GM19043 (cell line): ENCODE data around the gene GTF2H1.

Experiments
- ATAC-seq: cut with Tn5 transposase; IDR thresholded peaks from one replicate; pipeline ENCODE4 v1.9.1; 2021; ENCODE audit warnings: low read depth; ENCODE audit not compliant: unreplicated experiment

GTF2H1 gene

GRCh38 chr11:18321969-18322711 lies at the start of gene GTF2H1, which contains the start of gene HPS5:
GTF2H1 (plus strand) TSS chr11:18322567; CDS start chr11:18333075, 10,508 bp downstream.
HPS5 (minus strand) TSS chr11:18322140; CDS start chr11:18317858, 4,282 bp downstream.
- peak; percentile 79 for ATAC-seq

GRCh38 chr11:18277565-18278271 lies 44.6 kb upstream of the GTF2H1 start:
- no peak for ATAC-seq

GRCh38 chr11:18280438-18281045 lies 41.8 kb upstream of the GTF2H1 start:
- ATAC-seq: peak; percentile 81

DNA sequence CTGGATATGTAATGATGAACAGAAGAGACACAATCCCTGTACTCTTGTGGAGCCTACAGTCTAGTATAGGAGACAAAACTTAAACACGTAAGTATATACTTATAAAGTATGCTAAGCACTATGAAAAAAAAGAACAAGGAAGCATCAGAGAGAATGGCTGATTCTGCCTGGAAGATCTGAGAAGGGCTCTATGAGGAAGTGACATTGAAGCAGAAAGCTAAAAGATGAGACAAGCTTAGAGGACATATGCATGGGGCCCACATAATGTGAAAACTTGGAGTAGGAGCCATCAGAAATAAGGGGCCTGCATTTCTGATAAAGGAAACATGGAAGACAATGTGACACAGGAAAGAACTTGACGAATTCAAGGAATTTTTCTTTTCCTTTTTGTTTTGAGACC lies 39.7 kb upstream of the GTF2H1 start:
- no peak for ATAC-seq

DNA sequence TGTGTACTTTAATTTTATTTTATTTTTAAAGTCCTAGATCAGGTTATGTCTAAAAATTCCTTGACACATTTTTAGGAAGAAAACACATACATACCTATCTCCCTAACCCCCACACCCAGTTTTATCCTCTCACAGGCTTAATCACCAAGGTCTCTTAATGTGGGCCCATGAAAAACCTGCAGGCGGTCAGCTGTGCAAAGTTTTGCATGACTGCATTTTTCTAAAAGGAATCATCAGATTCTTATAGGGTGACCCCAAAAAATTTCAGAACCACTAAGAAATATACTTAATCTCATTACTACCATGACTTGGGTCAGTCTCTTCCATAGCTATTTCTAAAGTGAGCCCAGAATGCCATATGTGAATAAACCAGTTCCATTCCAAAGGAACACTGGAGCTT lies 36.5 kb upstream of the GTF2H1 start:
- ATAC-seq: no peak

DNA sequence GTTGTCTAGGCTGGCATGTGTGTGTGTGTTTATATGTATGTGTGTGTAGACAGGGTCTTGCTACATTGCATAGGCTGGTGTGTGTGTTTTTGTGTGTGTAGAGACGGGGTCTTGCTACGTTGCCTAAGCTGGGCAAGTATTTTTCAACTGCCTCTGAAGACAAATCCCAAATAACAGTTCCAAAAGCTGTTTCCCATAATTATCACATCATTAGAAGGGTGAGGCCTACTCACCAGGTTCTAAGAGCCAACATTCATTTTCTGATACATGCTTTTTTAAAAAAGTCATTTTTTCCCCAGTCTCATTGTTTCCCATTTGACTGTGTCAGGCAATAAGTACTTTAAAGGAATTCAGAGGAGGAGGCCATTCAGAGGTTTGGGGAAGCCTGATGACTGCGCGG lies 33.5 kb upstream of the GTF2H1 start:
- ATAC-seq: no peak

DNA sequence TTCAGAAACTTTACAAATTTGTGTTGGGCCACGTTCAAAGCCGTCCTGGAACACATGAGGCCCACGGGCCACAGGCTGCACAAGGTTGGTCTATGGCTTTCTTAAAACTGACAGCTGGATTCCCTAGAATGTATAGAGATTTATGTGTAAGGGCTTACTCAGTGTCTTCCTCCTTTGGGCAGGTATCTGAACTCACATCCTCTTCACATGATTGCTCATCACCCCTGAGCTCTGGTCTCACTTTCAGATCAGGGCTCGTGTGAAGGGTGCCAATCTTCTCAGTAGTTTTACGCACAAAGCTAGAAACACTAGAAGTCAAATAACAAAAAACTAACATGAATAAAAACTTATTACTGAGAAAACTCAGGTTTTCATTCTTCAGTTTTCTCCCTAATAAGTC lies 27.5 kb upstream of the GTF2H1 start:
- peak; percentile 85 for ATAC-seq

- ATAC-seq: no peak
These were observed 27.1 kb upstream of the GTF2H1 start for GRCh38 chr11:18295316-18295715.

DNA sequence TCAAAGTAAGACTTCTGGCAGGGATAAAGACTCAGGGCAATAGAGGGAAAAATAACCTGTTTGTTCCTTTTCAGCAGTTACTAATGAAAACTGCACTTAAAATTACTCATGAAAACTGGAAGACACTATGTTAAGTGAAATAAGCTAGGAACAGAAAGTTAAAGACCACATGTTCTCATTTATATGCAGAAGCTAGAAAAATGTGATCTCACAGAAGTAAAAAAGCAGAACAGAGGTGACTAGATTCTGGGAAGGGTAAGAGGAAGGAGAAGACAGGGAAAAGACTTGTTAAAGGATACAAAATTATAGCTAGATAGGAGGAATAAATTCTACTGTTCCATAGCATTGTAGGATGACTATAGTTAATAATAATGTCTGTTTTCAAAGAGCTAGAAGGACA lies 22.6 kb upstream of the GTF2H1 start:
- ATAC-seq: no peak

GRCh38 chr11:18304745-18305144 lies 17.6 kb upstream of the GTF2H1 start:
- ATAC-seq: no peak

DNA sequence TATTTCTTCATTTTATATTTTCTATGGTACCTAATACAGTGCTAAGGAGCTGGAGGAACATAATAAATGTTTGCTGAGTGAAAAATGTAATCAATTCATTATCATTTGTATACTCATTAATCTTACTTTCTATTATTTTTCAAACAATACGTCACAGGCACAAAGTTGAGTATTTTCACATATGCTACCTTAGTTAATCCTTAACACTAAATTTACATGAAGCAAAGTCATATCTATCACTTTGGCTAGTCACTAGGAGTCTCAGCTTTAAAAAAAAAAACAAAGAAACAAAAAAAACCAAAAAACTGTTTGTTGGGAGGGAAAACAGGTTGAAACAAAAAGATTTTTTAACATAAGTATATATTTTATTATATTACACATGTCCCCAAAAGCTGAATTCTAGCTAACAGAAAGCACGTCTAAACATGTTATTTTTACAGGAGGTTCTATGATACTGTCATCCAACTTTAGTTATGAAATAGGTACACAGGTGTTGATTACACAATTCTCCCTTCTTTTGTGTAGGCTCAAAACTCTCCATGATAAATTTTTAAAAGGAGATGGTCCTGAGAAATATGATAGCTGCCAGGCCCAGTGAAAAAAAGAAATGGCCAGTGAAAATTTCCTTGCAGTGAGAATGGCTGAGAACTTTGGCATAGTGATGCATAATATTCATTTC lies 14.8 kb upstream of the GTF2H1 start:
- no peak for ATAC-seq

DNA sequence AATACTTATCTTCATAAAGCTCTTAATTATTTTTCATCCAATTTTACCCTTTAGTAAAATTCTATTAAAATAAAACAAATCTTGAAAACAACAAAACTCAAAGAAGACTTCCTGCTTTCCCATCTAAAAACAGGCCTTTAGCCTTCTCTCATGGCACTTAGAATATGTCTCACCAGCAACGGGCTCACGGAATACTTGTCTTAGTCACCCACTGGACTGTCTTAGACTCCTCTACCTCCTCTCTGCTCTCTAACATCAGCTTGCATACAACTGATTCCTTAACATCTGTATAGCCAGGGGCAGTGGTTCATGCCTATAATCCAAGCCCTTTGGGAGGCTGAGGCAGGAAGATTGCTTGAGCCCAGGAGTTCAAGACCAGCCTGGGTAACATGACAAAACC lies 14.1 kb upstream of the GTF2H1 start:
- ATAC-seq: no peak

GRCh38 chr11:18309691-18310090 lies 12.7 kb upstream of the GTF2H1 start:
- no peak for ATAC-seq

DNA sequence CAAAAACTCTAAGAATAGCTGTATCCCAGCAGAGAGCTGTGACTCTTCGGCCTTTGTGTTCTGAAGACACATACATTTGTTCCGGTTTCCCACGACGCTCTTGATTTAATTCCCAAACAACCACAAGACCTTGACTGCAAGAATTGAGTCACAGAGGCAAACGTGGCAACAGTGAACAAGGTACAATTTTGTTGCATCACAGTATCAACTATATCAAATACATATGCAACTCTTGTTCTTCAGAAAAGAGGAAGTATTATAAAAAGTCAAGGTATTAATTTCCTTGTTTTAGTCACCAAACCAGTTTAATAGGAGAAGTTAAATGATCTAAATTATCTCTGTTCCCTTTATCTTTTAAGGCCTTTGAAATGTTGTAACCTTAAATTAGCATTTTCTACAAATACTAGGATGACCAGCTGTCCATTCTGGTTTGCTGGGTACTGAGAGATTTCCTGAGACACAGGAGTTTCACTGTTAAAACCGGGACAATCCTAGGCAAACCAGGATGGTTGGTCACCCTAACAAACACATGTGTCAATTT lies 11.5 kb upstream of the GTF2H1 start:
- ATAC-seq: peak; percentile 54

- no peak for ATAC-seq
These were observed 10.4 kb upstream of the GTF2H1 start for GRCh38 chr11:18312012-18312411.

GRCh38 chr11:18312663-18313420 lies 9.5 kb upstream of the GTF2H1 start:
- no peak for ATAC-seq

DNA sequence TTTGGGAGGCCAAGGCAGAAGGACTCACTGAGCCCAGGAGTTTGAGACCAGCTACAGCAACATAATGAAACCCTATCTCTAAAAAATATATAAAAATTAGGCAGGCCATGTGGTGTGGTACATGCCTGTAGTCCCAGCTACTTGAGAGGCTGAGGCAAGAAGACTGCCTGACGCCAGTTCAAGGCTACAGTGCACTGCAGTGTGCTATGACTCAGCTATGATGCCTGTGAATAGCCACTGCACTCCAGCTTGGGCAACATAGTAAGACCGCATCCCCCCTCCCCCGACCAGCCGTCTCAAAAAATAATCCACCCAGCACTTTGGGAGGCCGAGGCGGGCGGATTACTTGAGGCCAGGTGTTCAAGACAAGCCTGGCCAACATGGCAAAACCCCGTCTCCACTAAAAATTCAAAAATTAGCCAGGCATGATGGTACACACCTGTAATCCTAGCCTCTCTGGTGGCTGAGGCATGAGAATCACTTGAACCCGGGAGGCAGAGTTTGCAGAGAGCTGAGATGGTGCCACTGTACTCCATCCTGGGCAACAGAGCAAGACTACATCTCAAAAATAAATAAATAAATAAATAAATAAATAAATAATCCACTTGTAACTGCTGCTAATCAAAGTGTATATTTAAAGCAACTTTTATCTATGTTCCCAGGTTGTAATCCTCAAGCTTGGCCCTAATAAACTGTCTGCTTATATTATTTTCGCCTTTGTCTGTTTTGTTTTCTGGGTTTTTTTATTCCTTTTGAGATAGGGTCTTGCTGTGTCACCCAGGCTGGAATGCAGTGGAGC lies 8.2 kb upstream of the GTF2H1 start:
- no peak for ATAC-seq

DNA sequence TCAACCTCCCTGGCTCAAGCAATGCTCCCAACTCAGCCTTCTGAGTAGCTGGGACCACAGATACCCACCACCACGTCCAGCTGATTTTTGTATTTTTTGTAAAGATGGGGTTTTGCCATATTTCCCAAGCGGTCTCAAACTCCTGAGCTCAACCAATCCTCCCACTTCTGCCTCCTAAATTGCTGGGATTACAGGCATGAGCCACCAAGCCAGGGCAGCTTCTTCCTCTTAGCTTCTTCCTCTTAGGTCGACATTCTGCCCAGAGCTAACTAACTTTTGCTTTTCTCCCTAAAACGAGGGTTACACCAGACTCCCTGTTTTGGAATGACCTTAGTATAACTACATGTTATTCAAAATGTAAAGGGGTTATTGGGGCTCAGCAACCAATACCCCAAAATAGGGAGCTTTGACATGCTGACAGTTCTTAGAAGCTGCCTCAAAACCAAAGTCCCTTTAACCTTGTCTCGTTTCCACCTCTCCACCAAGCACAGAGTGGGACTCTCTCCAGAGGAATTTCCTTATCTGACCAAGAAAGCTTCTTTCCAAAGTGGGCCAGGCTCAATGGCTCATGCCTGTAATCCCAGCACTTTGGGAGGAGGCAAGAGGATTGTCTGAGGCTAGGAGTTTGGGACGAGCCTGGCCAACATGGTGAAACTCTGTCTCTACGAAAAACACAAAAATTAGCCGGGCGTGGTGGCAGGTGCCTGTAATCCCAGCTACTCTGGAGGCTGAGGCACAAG lies 7.4 kb upstream of the GTF2H1 start:
- ATAC-seq: no peak

DNA sequence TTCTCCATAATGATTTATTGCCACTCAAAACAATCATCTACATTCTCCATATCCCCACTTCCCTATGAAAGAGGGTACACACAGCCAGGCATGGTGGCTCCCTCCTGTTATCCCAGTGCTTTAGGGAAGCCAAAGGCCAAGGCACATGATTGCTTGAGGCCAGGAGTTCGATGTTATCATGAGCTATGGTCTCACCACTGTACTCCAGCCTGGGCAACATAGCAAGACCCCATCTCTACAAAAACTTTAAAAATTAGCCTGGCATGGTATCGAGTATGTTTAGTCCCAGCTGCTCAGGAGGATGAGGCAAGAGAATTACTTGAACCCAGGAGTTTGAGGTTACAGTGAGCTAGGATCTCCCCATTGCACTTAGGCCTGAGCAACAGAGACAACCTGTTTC lies 6.5 kb upstream of the GTF2H1 start:
- no peak for ATAC-seq
